IMR-90 (cell line): ENCODE results near the gene OPRM1. TPM values are rescaled to one million over a fixed set of nuclear protein-coding genes. Genes with fewer than 3 reads are reported as not detected.

Experiments
- ATAC-seq: fragments of 200-7000 bp; cut with Tn5 transposase; 2 replicates; pipeline ENCODE4 v1.9.1; 2020; ENCODE audit warnings: low read depth, mild to moderate bottlenecking, moderate library complexity
- BruUV-seq: library from RNA; stranded (reverse); fragments of 400-500 nt; replicated peaks from 2 replicates; lab custom pipeline; 2021; lab: Mats Ljungman, UMichigan
- CTCF ChIA-PET: fragments of 300-600 bp; formaldehyde crosslinking; extraction: SDS; loops from one replicate; lab custom pipeline; 2021; ENCODE audit warnings: antibody characterized with exemption; lab: Yijun Ruan, JAX
- POLR2A ChIA-PET: fragments of 300-600 bp; sonication (Branson Sonifier 250); formaldehyde crosslinking; loops from one replicate; lab custom pipeline; 2022; ENCODE audit warnings: antibody characterized with exemption; ENCODE audit not compliant: unreplicated experiment; lab: Charles Lee
- DNase-seq: peaks from one replicate; pipeline ENCODE4 v3.0.0; 2013
- H2AFZ ChIP-seq: replicated peaks from 2 replicates; pipeline ENCODE3; 2013; ENCODE audit warnings: low read length, mild to moderate bottlenecking; ENCODE audit not compliant: poor library complexity
- H2AK5ac ChIP-seq: 2 replicates; pipeline ENCODE4 v1.6.1; 2013; ENCODE audit warnings: low read depth, low read length, inconsistent platforms
- H2AK9ac ChIP-seq: replicated peaks from 2 replicates; pipeline ENCODE3; 2013; ENCODE audit warnings: mild to moderate bottlenecking, low read depth, low read length, moderate library complexity; ENCODE audit not compliant: poor library complexity
- H2BK120ac ChIP-seq: 2 replicates; pipeline ENCODE4 v1.6.1; 2013; ENCODE audit warnings: low read depth, low read length, inconsistent platforms
- H2BK15ac ChIP-seq: 3 replicates; pipeline ENCODE4 v1.6.1; 2013; ENCODE audit warnings: low read depth, low read length, inconsistent platforms
- H2BK20ac ChIP-seq: 2 replicates; pipeline ENCODE4 v1.6.1; 2013; ENCODE audit warnings: low read depth, mild to moderate bottlenecking, inconsistent platforms, low read length, moderate library complexity
- H2BK5ac ChIP-seq: 2 replicates; pipeline ENCODE4 v1.6.1; 2013; ENCODE audit warnings: mild to moderate bottlenecking, low read depth, low read length, inconsistent platforms; ENCODE audit not compliant: poor library complexity, severe bottlenecking
- H3K14ac ChIP-seq: replicated peaks from 2 replicates; pipeline ENCODE4 v1.6.1; 2013; ENCODE audit warnings: low read depth, low read length, inconsistent platforms
- H3K18ac ChIP-seq: 2 replicates; pipeline ENCODE4 v1.6.1; 2013; ENCODE audit warnings: low read depth, low read length, control low read depth
- H3K23ac ChIP-seq: 2 replicates; pipeline ENCODE4 v1.6.1; 2013; ENCODE audit warnings: low read depth, low read length, inconsistent platforms
- H3K27ac ChIP-seq: 2 replicates; pipeline ENCODE4 v1.5.1; 2013; ENCODE audit warnings: mild to moderate bottlenecking, control low read depth, low read length; ENCODE audit not compliant: insufficient read depth
- H3K27me3 ChIP-seq: 2 replicates; pipeline ENCODE4 v1.6.1; 2013; ENCODE audit warnings: low read length; ENCODE audit not compliant: control insufficient read depth, insufficient read depth
- H3K36me3 ChIP-seq: 2 replicates; pipeline ENCODE4 v1.6.1; 2013; ENCODE audit warnings: low read length, mixed read lengths; ENCODE audit not compliant: control insufficient read depth, insufficient read depth
- H3K4ac ChIP-seq: 2 replicates; pipeline ENCODE4 v1.6.1; 2013; ENCODE audit warnings: low read depth, low read length, inconsistent platforms
- H3K4me1 ChIP-seq: 2 replicates; pipeline ENCODE4 v1.6.1; 2013; ENCODE audit warnings: low read length, mixed read lengths; ENCODE audit not compliant: control insufficient read depth, insufficient read depth
- H3K4me2 ChIP-seq: 2 replicates; pipeline ENCODE4 v1.6.1; 2013; ENCODE audit warnings: low read depth, mild to moderate bottlenecking, control low read depth, low read length, moderate library complexity
- H3K4me3 ChIP-seq: 2 replicates; pipeline ENCODE4 v1.5.1; 2013; ENCODE audit warnings: low read depth, mild to moderate bottlenecking, control low read depth, low read length, moderate library complexity; ENCODE audit not compliant: insufficient read depth
- H3K56ac ChIP-seq: 2 replicates; pipeline ENCODE4 v1.6.1; 2013; ENCODE audit warnings: low read length, inconsistent platforms; ENCODE audit not compliant: insufficient read depth; ENCODE audit errors: extremely low read depth
- H3K79me1 ChIP-seq, 2 experiments: 2 replicates each; pipeline ENCODE4 v1.6.1; 2013; ENCODE audit warnings: low read length in 2 of 2, inconsistent platforms in 1 of 2, low read depth in 1 of 2
- H3K9ac ChIP-seq: 2 replicates; pipeline ENCODE4 v1.6.1; 2013; ENCODE audit warnings: low read depth, low read length, control low read depth
- H3K9me1 ChIP-seq: 2 replicates; pipeline ENCODE4 v1.6.1; 2013; ENCODE audit warnings: low read length, inconsistent platforms; ENCODE audit not compliant: insufficient read depth
- H3K9me3 ChIP-seq: 2 replicates; pipeline ENCODE4 v1.6.1; 2013; ENCODE audit warnings: low read length; ENCODE audit not compliant: control insufficient read depth, insufficient read depth
- H4K20me1 ChIP-seq: 2 replicates; pipeline ENCODE4 v1.6.1; 2013; ENCODE audit warnings: low read length, inconsistent platforms; ENCODE audit not compliant: insufficient read depth
- H4K5ac ChIP-seq: 2 replicates; pipeline ENCODE4 v1.6.1; 2013; ENCODE audit warnings: mild to moderate bottlenecking, low read depth, low read length, control low read depth
- H4K8ac ChIP-seq, 2 experiments: 2 replicates each; pipeline ENCODE4 v1.6.1; 2013; ENCODE audit warnings: low read depth in 2 of 2, low read length in 2 of 2, control low read depth in 1 of 2, inconsistent platforms in 1 of 2
- H4K91ac ChIP-seq: 2 replicates; pipeline ENCODE4 v1.6.1; 2013; ENCODE audit warnings: low read depth, low read length, inconsistent platforms; ENCODE audit not compliant: insufficient read depth
- MAZ ChIP-seq: IDR thresholded peaks from 2 replicates; pipeline ENCODE4 v1.6.1; 2012; ENCODE audit warnings: low read depth, mild to moderate bottlenecking, low read length, improper control_type of control experiment, moderate library complexity, borderline replicate concordance
- WGBS, 2 experiments: methylation state at CpG; one replicate each; pipeline versions ENCODE4 v1.1.5 to v1.1.7; 2013; ENCODE audit warnings: missing lambda C conversion rate in 2 of 2; ENCODE audit not compliant: insufficient read length in 1 of 2; ENCODE audit errors: extremely low coverage in 2 of 2; 5-methylcytosine and 5-hydroxymethylcytosine counted together
- dilution Hi-C: fragments of 300-500 bp; cut with HindIII; formaldehyde crosslinking; loops from one replicate; pipeline ENCODE4 v1.14.3; 2018; ENCODE audit warnings: low sequenced_read_pairs; ENCODE audit not compliant: unreplicated experiment
- in situ Hi-C: fragments of 300-500 bp; cut with MboI; formaldehyde crosslinking; loops from 3 replicates; pipeline ENCODE4 v1.14.3; 2019; ENCODE audit warnings: low sequenced_read_pairs, inconsistent platforms, mixed read lengths
- intact Hi-C: fragments of 100-400 bp; cut with micrococcal nuclease; formaldehyde crosslinking; loops from 2 replicates; pipeline ENCODE4 v1.10.0; 2022
- polyA plus RNA-seq, 3 experiments: library from polyadenylated mRNA; depleted of rRNA; stranded (reverse); fragments of >200 nt; gene quantifications; 2 replicates each; pipeline ENCODE4 v1.2.3, GENCODE V29; 2012; ENCODE audit warnings: low replicate concordance in 1 of 3
- total RNA-seq: library from RNA; depleted of rRNA; stranded (reverse); fragments of >200 nt; gene quantifications from 2 replicates; pipeline ENCODE4 v1.2.3, GENCODE V29; 2012

Gene OPRM1
- total and polyA plus RNA-seq, 2 of the 4 experiments (the other 2 are of a cell fraction) = not detected

DNA sequence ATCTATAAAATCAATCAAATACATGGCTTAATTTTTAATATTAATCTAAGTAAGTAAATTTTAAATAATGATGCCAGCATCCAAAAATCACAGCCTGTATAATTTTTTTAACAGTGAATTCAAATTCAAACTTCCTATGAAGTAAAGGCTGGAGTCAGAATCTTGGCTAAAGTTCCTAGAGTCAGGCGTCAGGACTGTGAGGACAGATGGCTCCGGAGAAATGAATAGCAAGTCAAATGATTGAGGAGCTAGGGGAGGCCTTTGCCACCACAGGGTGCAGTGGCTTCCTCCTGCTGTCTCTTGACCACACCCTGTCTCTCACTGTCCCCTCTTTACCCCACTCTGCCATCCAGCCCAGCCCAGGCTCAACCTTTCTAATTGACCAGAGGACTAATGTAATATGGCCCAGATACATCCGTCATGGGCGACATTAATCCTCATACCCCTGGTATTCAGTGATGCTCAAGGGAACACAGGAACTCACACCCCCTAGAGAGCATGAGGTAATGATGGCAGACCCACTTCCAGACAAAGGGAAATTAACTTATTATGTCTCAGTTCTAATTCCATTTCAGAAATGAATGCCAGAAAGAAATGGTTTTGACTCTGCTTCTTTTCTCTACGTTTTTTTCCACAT, 53.4 kb downstream of the OPRM1 start:
- H2BK5ac ChIP-seq = no peak overlapping the region
- no peak overlapping the region for H3K4ac ChIP-seq
- dilution Hi-C loops = no loop called here
- no peaks in the 10 kb centered on the region for H3K36me3 ChIP-seq
- H3K4me3 ChIP-seq = no peak overlapping the region
- H2BK15ac ChIP-seq = no peak overlapping the region
- no peak for DNase-seq
- ChIA-PET POLR2A (no interaction called here), CTCF (no interaction called here)
- H2BK120ac ChIP-seq = no peak overlapping the region
- H3K79me1 ChIP-seq = no peaks in the 10 kb centered on the region
- TF ChIP-seq MAZ = no peak
- no peak for ATAC-seq
- H3K18ac ChIP-seq = no peak overlapping the region
- no peak overlapping the region for H3K56ac ChIP-seq
- BruUV-seq = no TSS peak
- no peaks in the 10 kb centered on the region for H3K4me1 ChIP-seq
- no peak overlapping the region for H2BK20ac ChIP-seq
- no peak overlapping the region for H2AK5ac ChIP-seq
- H3K27ac ChIP-seq = no peak overlapping the region
- in situ Hi-C loops = no loop called here
- H4K8ac ChIP-seq = no peak overlapping the region
- H3K23ac ChIP-seq = no peak overlapping the region
- no peak overlapping the region for H2AK9ac ChIP-seq
- intact Hi-C loops = no loop called here
- H3K14ac ChIP-seq = no peak overlapping the region
- no peak overlapping the region for H3K9ac ChIP-seq
- no peak overlapping the region for H4K91ac ChIP-seq
- peaks cover 2% of the 10 kb centered on the region; the same call in 1 of the 2 replicates for H3K9me3 ChIP-seq
- no peaks in the 10 kb centered on the region for H4K20me1 ChIP-seq
- no peak overlapping the region for H4K5ac ChIP-seq
- H3K9me1 ChIP-seq = no peaks in the 10 kb centered on the region
- H2AFZ ChIP-seq = no peak overlapping the region
- WGBS, 2 experiments = no CpG with 5 or more reads among the region's 5 CpGs
- no peak overlapping the region for H3K4me2 ChIP-seq
- H3K27me3 ChIP-seq = no peaks in the 10 kb centered on the region
